ENCODE results near the gene CTNNA3.

- TF ChIP-seq, protein P1, sequence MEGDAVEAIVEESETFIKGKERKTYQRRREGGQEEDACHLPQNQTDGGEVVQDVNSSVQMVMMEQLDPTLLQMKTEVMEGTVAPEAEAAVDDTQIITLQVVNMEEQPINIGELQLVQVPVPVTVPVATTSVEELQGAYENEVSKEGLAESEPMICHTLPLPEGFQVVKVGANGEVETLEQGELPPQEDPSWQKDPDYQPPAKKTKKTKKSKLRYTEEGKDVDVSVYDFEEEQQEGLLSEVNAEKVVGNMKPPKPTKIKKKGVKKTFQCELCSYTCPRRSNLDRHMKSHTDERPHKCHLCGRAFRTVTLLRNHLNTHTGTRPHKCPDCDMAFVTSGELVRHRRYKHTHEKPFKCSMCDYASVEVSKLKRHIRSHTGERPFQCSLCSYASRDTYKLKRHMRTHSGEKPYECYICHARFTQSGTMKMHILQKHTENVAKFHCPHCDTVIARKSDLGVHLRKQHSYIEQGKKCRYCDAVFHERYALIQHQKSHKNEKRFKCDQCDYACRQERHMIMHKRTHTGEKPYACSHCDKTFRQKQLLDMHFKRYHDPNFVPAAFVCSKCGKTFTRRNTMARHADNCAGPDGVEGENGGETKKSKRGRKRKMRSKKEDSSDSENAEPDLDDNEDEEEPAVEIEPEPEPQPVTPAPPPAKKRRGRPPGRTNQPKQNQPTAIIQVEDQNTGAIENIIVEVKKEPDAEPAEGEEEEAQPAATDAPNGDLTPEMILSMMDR (IDR thresholded peaks at IDR 0.05 in 8 of 11, conservative IDR thresholded peaks at IDR 0.05 in 3 of 11): no peak
- no peak for TF ChIP-seq POLR2A (IDR thresholded peaks at IDR 0.05)
Observed at GRCh38 chr10:66223656-66224055, 1472.3 kb downstream of the CTNNA3 start.

All from spleen (tissue), 7 donors.